Activated naive CD8-positive, alpha-beta T cell treated with anti-CD3 and anti-CD28 coated beads, Interleukin-2, amount 50 U/mL, for 16 hours (primary cell): ENCODE data around the gene SLC12A6.

ENCODE experiments used
- DNase-seq: peaks from one replicate; pipeline ENCODE4 v3.0.0-alpha.2; 2020; ENCODE audit warnings: low read depth, low spot score

Gene SLC12A6

DNA sequence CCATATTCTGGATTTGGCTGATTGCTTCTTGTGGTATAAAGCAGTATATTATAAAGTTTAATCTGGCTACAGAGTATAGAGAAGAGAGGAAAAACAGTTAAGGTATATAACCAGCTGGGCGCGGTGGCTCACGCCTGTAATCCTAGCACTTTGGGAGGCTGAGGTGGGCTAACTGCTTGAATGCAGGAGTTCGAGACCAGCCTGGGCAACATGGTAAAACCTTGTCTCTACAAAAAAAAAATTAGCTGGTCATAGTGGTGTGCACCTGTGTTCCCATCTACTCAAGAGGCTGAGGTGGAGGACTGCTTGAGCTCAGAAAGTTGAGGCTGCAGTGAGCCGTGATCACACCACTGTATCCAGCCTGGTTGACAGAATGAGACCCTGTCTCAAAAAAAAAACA lies 7.3 kb downstream of the SLC12A6 start:
- no peak for DNase-seq

DNA sequence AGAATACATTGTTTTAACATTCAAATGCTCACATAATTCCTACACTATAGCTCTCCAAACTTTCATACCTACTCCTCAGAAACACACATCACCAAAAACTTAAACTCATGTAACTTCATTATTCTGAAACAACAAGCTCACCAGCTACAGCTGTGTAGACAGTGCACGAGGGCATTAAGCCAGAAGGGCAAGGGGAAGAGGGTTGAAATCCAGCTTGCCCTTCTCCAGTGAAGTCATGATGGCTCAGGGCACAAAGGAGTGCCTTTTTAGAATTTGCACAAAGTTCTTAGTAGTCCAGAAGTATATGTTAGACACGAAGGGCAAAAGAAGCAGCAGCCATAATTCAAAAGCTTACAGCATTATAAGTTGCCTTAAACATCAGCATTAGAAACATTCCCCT lies 8.6 kb downstream of the SLC12A6 start:
- DNase-seq: no peak

DNA sequence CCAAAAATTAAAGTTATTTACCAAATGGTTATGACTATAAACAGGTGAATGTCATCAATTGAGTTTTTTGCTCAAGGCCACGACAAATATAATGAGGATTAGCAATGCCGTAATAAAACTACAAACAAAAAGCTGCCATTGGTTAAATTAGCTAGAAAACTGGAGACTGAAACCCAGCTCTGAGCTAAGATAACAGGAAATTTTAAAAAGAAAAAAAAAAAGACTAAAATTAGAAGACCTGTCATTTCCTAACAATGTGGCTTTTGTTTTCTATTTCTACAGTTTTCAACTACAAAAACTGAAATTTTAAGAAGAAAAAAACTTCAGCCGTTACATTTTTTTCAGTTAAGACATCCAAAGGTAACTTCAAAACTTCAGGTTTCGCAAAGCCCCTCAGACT lies 9.7 kb downstream of the SLC12A6 start:
- no peak for DNase-seq

DNA sequence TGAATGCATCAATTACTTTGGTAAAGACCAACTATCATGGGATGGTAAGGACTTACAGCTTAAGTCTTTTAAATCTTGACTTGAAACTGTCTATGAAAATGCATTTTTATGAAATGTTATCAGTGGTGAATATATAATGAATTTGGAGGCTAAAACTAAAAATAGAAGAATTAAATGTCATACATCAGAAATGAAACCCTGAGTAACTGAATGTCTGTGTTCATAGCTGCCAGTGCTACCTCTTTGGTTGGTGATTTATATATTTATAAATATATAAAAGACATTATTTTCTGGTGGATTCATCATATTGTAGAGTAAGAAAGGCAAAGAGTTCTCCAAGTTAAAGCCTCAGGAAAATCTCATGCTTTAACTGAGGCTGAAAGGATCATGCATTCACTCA lies 12.2 kb downstream of the SLC12A6 start:
- no peak for DNase-seq

- DNase-seq: no peak
Measured at GRCh38 chr15:34324933-34325332, 12.6 kb downstream of the SLC12A6 start.

GRCh38 chr15:34323217-34323616 lies 14.4 kb downstream of the SLC12A6 start:
- no peak for DNase-seq

DNA sequence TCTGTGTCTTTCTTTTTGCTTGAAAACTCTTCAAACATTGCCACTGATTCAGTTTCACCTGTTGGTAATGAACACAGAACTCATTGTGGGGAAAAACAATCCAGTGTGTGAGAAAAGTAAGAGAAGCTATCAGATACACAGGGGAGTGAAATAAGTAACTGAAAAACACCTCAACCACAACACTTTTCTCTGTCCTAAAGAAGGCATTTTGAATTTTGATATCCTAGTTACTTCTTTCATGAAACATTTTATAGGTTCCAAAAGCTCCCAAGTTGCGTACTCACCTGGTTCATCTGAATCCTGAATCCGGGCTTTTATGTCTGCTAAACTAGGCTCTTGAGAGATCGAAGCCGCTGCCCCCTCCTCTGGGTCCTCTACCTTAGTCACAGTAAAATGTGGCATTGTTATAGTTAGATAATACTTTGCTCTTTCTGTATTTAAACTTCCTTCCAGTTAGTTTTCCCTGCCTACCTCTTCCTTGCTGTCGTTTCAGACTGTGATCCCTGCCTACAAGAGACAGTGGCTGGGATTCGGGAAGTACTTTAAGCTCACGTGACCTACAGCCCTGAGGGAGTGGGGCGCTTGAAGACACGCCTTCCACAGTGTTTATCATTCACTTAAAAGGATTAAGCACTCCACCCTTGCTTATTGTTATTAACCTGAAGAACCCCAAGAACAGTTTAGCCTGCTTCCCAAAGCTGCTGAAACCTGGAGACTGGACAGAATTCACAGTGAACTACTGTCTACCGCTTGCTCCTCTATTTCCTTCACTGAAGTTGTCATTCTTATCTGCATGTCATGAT lies 19.1 kb downstream of the SLC12A6 start:
- DNase-seq: no peak

- no peak for DNase-seq
Measured at GRCh38 chr15:34314491-34315490, 22.8 kb downstream of the SLC12A6 start.

DNA sequence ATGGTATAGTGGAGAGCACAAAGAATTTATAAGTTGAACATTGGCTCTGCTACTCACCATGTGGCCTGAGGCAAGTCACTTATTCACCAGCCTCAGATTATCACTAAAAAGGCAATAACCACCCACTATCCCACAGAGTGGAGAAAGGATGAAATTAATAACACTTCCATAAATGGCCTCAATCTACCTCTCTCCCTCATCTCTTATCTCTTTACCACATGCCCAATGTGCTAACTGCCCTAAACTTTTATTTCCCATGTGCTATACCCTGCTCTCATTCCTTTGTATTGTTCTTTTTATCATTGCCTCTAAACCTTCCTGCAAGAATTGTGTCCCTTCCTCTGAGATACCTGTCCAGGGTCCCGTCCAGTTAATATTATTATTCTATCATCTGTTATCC lies 26.0 kb downstream of the SLC12A6 start:
- DNase-seq: no peak

- no peak for DNase-seq
Measured at GRCh38 chr15:34304613-34305012, 33.0 kb downstream of the SLC12A6 start.

DNA sequence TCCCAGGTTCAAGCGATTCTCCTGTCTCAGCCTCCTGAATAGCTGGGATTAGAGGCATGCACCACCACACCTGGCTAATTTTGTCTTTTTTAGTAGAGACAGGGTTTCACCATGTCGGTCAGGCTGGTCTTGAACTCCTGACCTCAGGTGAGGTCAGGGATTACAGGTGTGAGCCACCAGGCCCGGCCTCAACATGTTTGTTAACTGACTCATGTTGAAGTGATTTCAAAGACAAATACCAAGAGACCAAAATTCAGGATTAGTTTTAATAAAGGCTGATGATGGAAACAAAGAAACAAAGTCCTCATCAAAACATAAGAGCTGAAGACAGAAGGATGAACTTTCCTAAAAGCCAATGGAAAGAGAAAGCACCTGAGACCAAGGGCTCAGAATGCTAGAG lies 36.5 kb downstream of the SLC12A6 start:
- no peak for DNase-seq

GRCh38 chr15:34297059-34297458 lies 40.5 kb downstream of the SLC12A6 start:
- DNase-seq: no peak

GRCh38 chr15:34292621-34293020 lies 45.0 kb downstream of the SLC12A6 start:
- no peak for DNase-seq

- DNase-seq: no peak
Measured at GRCh38 chr15:34284937-34285336, 52.6 kb downstream of the SLC12A6 start.

- no peak for DNase-seq
Measured at GRCh38 chr15:34282384-34282783, 55.2 kb downstream of the SLC12A6 start.

DNA sequence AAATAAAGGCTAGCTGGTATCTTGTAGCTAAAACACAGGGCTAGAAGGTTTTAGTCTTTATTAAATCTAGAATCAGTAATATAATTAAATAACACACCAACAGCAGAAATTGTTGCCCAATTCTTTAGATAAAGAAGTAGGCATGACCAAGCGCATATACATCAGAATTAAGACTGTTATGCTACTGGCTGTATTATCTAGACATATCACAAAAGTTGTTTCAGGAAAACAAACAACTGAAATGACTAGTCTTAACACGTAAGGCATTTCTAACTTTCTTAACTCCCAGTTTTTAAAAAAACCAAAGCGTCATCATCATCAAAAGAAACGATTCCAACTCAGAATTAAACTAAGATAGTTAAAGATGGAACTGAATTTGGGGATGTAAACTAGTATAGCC lies 57.4 kb downstream of the SLC12A6 start:
- DNase-seq: no peak

GRCh38 chr15:34279368-34279767 lies 58.2 kb downstream of the SLC12A6 start:
- DNase-seq: no peak

- DNase-seq: no peak
Measured at GRCh38 chr15:34275721-34276120, 61.9 kb downstream of the SLC12A6 start.

DNA sequence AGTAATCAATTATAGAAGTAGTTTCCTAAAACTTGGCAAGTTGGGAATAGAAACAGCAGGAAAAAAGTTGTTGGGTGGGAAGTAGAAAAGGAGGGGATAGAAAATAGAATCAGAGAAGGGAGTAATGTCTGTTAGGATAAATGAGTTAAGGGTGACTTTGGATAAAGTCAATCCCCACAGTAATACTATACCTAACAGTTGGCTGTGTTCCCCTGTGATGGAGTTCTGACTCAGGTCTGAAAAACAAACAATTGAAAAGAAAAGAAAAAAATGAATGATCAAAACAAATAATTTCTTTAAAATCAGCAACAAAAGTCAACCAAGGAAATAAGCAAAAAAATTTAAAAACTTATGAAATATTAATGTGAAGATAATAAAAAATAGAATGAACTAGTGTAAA lies 62.4 kb downstream of the SLC12A6 start:
- no peak for DNase-seq

GRCh38 chr15:34271493-34271892 lies 66.1 kb downstream of the SLC12A6 start:
- no peak for DNase-seq

DNA sequence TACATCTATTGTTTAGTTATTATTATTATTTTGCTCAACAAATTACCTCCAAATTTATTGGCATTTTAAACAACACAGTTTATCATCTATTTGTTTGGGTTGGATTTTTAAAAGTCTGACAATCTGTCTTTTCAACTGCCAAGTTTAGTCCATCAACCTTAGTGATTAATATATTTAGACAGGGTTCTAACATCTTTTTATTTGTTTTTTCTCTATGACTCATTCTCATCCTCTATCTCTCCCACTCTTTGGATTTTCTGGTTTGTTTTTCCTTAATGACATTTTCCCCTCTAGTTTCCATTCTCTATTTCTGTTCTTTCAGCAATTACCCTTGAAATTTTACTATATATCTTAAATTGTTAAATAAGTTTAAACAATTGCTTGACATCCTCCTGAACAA lies 70.8 kb downstream of the SLC12A6 start:
- no peak for DNase-seq

DNA sequence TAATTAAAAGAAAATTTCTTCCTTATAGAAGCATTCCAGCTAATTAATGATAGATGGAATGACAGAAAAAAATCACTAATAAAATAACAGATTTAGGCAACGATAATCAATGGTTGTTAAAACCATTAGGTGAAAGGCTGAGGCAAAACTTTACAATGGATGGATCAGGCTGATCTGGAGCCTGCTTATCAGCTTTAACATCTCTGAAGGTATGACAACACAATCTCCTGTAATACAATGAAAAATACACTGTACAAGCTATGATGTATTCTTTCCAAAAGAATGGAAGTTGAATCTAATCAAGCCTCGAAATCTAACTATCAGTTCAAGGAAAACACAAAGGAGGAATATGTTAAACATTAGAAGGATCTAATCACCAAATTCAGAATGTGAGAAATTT lies 73.5 kb downstream of the SLC12A6 start:
- no peak for DNase-seq

- DNase-seq: no peak
Measured at GRCh38 chr15:34262362-34262761, 75.2 kb downstream of the SLC12A6 start.
